GM12801 (cell line): ENCODE measurements around the gene CHIC2.

Experiments
- CTCF ChIP-seq: IDR thresholded peaks from one replicate; pipeline ENCODE4 v1.5.1; 2011; ENCODE audit warnings: control low read depth; ENCODE audit not compliant: insufficient read length; ENCODE audit errors: extremely low read depth

CHIC2 gene

GRCh38 chr4:54090404-54090803 lies 26.0 kb upstream of the CHIC2 start:
- TF ChIP-seq CTCF: no peak

- TF ChIP-seq CTCF: no peak
Measured at GRCh38 chr4:54089875-54090274, 25.5 kb upstream of the CHIC2 start.

GRCh38 chr4:54085284-54085683 lies 20.9 kb upstream of the CHIC2 start:
- TF ChIP-seq CTCF: no peak

GRCh38 chr4:54082168-54082567 lies 17.8 kb upstream of the CHIC2 start:
- TF ChIP-seq CTCF: no peak

GRCh38 chr4:54077812-54078211 lies 13.4 kb upstream of the CHIC2 start:
- TF ChIP-seq CTCF: no peak

GRCh38 chr4:54076673-54077072 lies 12.3 kb upstream of the CHIC2 start:
- no peak for TF ChIP-seq CTCF

GRCh38 chr4:54074381-54074780 lies 10.0 kb upstream of the CHIC2 start:
- no peak for TF ChIP-seq CTCF
